Cortex of kidney (tissue), 1 donor: ENCODE results near the gene SYT1.

Experiments
- DNase-seq: peaks from one replicate; lab custom pipeline; 2025; lab: John Stamatoyannopoulos, UW

SYT1 gene

GRCh38 chr12:79439175-79439825 lies 574.7 kb downstream of the SYT1 start:
- no peak for DNase-seq

- no peak for DNase-seq
These were observed 577.0 kb downstream of the SYT1 start for GRCh38 chr12:79441534-79441933.

GRCh38 chr12:79442396-79442795 lies 577.8 kb downstream of the SYT1 start:
- no peak for DNase-seq

DNA sequence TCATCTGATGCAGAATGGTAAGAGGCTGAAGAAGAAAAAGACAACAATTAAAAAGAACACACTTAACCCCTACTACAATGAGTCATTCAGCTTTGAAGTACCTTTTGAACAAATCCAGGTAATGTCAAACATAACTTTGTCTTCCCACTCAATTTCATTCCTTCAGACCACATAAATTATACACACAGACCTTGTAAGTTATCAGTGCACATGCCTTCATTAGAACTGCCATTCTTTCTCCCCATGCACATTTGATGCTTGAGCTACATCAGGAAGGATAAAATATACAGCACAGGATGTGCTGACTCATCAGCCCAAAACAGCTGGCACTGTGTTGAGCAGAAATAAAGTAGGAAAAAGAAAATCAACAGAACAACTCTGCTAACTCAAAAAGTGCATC lies 579.5 kb downstream of the SYT1 start:
- DNase-seq: no peak

DNA sequence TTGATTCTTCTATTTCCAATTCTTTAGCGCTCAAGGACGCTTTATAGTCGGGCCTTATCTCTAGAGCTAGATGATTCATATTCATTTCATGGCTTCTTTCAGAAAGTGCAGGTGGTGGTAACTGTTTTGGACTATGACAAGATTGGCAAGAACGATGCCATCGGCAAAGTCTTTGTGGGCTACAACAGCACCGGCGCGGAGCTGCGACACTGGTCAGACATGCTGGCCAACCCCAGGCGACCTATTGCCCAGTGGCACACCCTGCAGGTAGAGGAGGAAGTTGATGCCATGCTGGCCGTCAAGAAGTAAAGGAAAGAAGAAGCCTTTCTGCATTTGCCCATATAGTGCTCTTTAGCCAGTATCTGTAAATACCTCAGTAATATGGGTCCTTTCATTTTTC lies 584.2 kb downstream of the SYT1 start:
- DNase-seq: no peak

DNA sequence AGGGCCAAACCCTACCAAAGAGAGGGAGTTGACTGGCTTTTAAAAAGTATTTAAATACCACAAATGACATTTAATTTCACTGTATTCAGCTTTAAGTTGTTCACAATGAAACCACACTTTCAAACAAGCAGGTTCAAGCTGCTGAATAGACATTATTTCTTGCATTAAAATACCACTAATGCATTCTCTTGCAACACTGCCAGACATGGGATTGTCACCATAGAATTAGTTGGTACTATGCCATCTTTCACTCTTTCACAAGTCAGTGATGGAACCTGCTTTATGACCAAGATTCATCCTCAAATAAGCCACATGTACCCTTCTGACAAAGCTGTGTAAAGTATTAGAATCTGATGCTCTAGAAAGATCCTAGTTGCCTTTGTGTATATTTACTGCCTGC lies 586.8 kb downstream of the SYT1 start:
- no peak for DNase-seq

GRCh38 chr12:79451978-79452377 lies 587.4 kb downstream of the SYT1 start:
- no peak for DNase-seq

DNA sequence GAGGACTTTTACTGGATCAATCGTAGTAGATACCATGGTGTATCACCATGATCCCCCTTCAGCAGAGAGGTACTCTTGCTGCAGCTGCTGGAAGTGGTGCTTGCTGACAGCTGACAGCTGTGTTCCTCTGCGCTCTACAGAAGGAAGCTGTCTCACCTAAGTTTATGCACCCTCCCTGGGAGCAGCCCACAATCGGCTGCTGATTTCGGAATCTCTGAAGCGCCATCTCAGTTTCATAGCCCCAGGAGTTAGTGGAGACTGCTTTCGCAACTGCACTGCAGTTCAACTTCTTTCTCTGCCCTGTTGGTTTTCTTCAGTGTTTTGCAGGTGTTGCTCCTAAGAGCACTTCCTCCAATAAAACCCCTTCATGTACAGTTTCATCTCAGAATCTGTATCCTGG lies 588.3 kb downstream of the SYT1 start:
- no peak for DNase-seq

GRCh38 chr12:79453820-79454219 lies 589.2 kb downstream of the SYT1 start:
- DNase-seq: no peak

GRCh38 chr12:79454338-79454843 lies 589.8 kb downstream of the SYT1 start:
- no peak for DNase-seq

GRCh38 chr12:79455286-79455685 lies 590.7 kb downstream of the SYT1 start:
- DNase-seq: no peak

- DNase-seq: no peak
These were observed 617.7 kb downstream of the SYT1 start for GRCh38 chr12:79482323-79482722.

GRCh38 chr12:79482921-79483320 lies 618.3 kb downstream of the SYT1 start:
- no peak for DNase-seq

DNA sequence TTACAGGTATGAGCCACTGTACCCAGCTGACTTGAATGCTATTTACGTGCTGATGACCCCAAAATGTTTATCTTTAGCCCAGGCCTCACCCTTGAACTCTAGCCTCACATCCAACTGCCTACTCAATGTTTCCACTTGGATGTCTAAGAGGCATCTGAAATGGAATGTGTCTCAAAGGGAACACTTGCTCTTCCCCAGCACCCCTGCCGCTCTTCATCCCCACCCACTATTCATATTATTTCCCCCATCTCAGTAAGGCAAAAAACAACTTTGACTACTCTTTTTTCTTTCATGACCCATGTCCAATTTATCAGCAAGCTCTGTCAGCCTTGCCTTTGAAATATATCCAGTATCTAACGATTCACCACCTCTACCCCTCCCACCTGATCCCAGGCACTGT lies 621.6 kb downstream of the SYT1 start:
- no peak for DNase-seq

- DNase-seq: no peak
These were observed 623.0 kb downstream of the SYT1 start for GRCh38 chr12:79487386-79488110.
